HG03378 (cell line): ENCODE data around the gene TSN.

Experiments
- ATAC-seq: cut with Tn5 transposase; IDR thresholded peaks from one replicate; pipeline ENCODE4 v1.9.1; 2021; ENCODE audit warnings: mild to moderate bottlenecking, moderate library complexity; ENCODE audit not compliant: unreplicated experiment

TSN gene

GRCh38 chr2:121741450-121741849 lies 14.0 kb upstream of the TSN start:
- no peak for ATAC-seq

GRCh38 chr2:121746071-121746578 lies 9.3 kb upstream of the TSN start:
- ATAC-seq = no peak

GRCh38 chr2:121748202-121748601 lies 7.2 kb upstream of the TSN start:
- ATAC-seq = peak; percentile 64

GRCh38 chr2:121754851-121755236 lies 607 bp upstream of the TSN start:
- ATAC-seq = peak; percentile 2

GRCh38 chr2:121764681-121765228 lies 9.3 kb downstream of the TSN start:
- no peak for ATAC-seq

GRCh38 chr2:121766624-121767023 lies 11.2 kb downstream of the TSN start:
- no peak for ATAC-seq

GRCh38 chr2:121768143-121768755 lies 12.8 kb downstream of the TSN start:
- no peak for ATAC-seq

- ATAC-seq = no peak
These were observed 16.7 kb downstream of the TSN start for GRCh38 chr2:121771976-121772742.

GRCh38 chr2:121774235-121774634 lies 18.8 kb downstream of the TSN start:
- no peak for ATAC-seq

GRCh38 chr2:121776361-121776760 lies 20.9 kb downstream of the TSN start:
- no peak for ATAC-seq

- no peak for ATAC-seq
These were observed 21.6 kb downstream of the TSN start for GRCh38 chr2:121776885-121777698.

GRCh38 chr2:121777699-121778058 lies 22.2 kb downstream of the TSN start:
- no peak for ATAC-seq

GRCh38 chr2:121778741-121779487 lies 23.5 kb downstream of the TSN start:
- ATAC-seq = no peak

- no peak for ATAC-seq
These were observed 27.7 kb downstream of the TSN start for GRCh38 chr2:121783180-121783579.

- ATAC-seq = no peak
These were observed 33.2 kb downstream of the TSN start for GRCh38 chr2:121788685-121789084.

GRCh38 chr2:121790276-121790956 lies 35.0 kb downstream of the TSN start:
- ATAC-seq = no peak

GRCh38 chr2:121791290-121791689 lies 35.8 kb downstream of the TSN start:
- no peak for ATAC-seq

GRCh38 chr2:121791801-121792221 lies 36.4 kb downstream of the TSN start:
- no peak for ATAC-seq

GRCh38 chr2:121793816-121794215 lies 38.4 kb downstream of the TSN start:
- no peak for ATAC-seq

GRCh38 chr2:121794233-121794632 lies 38.8 kb downstream of the TSN start:
- ATAC-seq = no peak
